NCI-H82 (cell line): Measurements from ENCODE around the gene ANKRD6.

Experiments used
- DNase-seq: peaks from one replicate; lab custom pipeline; 2025; lab: John Stamatoyannopoulos, UW

The ANKRD6 gene

DNA sequence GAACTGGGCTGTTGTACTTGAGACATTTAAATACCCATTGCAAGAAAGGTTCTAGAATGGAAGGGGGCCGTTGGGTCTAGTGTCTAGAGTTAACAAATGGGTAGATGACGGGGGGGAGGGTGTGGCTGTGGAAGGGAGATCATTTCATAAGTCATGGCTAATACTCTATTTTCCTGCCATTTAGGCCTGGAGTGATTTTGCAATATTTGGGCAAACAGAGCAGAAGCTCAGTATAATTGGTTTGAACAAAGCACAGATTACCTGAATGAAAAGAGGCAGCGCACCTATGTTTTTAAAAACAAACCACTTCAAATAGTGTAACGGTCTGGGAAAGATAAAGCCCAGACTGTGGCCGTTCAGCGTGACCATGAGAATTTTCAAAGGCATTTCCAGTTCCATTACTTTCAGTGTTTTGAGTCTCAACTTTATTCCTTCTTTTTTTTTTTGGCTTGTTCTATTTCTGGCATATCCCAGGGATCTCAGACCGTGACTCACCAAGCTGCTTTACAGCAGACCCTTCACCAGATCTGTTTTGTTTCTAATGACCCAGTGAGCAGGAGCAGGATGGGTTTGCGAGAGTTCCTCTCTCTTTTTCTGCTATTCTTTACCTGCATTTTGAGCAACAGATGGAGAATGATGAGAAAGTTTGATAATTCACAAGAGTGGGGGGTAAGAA is 131.9 kb downstream of the ANKRD6 start:
- DNase-seq, result no peak

DNA sequence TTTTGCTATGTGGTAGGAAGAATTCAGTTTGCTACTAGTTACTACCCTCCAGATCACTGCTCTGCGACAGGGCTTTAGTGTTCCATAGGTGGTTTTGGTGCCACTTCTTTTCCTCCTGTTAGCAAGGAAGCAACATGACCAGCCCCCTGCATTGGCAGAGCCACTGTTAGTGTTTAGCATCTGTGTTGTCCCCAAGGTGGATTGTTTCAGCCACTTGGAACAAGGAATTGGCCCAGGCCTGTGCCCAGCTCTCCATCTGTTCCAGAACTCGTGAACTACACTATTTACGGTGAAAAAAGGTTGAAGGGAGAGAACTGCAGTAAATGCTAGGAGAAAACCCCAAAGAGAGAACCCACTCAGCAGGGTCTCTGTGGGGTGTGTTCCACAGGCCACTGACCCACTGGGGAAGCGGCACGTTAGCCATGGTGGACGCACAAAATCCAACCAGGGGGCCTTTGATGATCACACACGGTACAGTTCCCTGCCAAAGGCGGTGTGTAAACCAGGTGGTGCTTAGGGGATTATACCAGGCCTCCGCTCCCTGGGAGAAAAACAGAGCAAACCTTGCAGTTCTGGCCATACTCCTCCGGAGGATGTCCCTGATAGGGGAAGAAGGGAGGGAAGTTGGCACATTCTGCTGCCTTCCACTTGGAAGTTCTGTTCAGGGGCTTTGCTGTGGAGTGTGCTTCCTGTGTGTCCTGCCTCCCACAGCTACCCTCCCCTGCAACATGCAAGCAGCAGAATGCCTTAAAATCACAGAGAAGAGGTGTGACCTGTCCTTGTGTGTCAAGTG is 133.3 kb downstream of the ANKRD6 start:
- peak; percentile 9 for DNase-seq

- no peak for DNase-seq
Observed at GRCh38 chr6:89566930-89567629, 134.1 kb downstream of the ANKRD6 start.

DNA sequence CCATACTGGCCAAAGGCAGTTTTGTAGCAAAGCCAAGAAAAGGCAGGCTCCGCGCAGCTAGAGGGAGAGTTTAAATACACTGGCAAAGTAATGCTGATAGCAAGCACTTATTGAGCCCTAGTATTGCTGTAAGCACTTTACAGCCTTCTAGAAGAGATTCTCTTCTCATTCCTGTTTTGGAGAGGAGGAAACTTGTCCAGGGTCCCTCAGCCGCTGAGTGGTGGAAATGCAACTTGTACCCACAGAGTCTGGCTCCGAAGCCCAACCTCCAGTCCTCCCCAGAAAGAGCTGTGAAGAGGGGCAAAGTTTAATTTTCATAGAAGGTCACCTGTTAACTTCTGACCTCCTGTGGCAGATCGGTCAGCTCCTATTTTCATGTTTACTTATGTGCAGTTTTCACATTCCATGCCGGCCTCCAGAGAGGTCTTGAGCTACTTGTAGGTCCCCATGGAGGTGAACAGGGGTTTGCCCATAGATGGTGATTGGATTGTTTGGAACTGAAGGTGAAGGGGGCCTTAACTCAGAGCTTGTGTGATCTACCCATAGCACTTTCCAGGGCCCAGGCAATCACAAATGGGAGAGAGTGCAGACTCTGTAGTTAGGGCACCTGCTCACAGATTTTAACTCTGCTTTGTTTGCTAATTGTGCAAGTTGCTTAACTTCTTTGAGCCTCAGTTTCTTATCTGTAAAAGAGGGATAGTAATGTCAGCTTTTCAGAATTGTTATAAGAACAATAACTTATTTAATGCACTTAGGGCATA is 134.9 kb downstream of the ANKRD6 start:
- no peak for DNase-seq

DNA sequence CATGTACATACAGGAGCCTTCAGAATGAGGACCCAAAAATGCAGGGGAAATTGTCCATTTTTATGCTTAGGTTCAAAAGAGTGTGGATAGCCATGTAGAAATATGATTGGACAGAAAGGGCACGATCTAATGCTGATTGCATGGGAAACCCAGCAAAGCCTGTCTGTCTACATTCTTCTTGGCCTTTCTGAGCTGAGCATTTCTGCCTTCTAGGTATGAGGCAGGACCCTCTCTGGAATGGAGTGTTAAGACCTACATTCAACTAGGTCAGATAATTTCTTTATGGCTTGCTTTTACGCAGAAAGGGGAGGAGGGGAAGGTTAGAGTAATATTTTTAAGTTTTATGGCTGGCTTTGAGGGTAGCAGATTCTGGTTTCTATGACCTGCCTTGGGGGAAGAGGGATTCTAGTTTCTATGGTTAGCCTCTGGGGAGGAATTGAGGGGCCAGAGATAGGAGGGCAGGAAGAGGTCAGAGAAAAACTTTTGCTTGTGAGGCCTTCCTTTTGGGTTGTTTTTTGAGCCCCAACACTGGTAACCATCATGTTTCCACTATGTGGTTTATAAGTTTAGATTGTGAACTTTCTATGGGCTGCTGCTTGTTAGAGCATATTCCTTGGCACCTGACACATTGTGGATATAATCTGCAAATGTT is 142.1 kb downstream of the ANKRD6 start:
- no peak for DNase-seq

GRCh38 chr6:89575562-89575960 is 142.6 kb downstream of the ANKRD6 start:
- DNase-seq, result no peak

DNA sequence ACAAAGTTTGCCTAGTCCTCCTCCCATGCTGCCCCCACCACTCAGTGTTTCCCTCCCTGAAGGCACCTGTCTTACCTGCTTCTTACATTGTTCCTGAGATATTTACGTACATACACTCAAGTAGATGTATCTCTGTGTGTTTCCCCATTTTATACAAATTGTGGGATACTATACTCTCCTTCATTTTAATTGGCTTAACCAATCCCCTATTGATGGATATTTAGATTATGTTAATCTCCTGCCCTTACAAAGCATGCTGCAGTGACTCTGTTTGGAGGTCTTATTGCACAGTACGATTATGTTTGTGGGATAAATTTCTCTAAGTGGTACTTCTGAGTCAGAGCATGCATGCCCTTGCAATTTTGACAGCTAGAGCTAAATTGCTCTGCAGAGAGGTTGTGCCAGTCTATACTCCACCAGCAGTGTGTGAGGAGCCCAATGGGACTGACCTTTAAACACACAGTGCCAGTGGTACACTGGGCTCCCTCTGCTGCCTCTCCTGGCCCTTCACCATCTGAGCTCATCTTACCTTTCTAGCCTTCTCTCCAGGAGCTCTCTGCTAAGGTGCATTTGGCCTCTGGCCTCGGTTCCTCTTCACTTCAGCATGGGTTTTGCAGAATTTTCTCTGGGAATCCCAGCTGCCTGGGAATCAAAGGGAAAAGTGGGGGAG is 148.2 kb downstream of the ANKRD6 start:
- DNase-seq, result peak; percentile 37

GRCh38 chr6:89581689-89582088 is 148.7 kb downstream of the ANKRD6 start:
- DNase-seq, result no peak

DNA sequence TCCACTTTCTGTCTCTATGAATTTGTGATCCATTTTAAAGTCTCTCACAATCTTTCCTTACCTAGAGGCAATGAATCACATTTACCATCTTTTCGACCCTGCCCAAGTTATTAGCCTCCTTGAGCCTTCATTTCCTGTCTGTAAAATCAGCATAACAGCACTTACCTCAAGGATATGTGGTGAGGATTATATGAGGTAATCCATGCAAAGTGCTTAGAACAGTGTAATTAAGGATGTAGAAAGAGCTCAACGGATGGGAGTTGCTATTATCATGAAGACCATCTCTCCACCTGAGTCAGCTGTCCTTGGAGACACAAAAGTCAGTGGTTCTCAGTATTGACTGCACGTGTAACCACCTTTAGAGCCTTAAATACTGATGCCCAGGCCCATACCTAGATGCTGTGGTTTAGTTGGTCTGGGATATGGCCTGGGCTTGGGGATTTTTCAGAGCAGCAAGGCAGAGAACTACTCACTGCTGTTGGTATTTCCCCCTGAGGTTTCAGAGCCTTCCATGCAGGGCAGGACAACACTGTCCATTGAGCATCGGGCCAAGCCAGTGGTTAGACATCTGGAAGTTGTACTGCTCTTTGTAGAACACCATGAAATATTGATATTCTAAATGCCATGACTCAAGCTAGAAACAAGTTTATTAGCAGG is 149.8 kb downstream of the ANKRD6 start:
- DNase-seq, result peak; percentile 76

DNA sequence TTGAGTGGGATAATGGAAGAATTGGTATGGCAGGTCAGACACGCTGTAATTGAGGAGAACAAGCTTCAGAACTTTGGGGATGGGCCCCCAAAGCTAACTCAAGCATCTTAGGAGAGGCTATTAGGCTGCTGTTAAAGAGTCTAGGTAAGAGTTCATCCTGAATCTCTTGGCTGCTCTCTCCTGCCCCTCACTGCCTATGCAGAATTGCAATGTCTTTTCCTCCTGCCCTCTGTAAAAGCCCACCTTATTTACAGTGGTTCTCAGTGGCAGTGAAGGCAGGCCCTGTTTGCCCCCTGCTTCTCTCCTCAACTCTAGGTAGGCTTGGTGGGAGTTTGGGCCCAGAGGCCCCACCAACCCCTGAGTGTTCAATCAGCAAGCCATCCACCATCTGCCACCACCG is 150.6 kb downstream of the ANKRD6 start:
- peak; percentile 74 for DNase-seq

DNA sequence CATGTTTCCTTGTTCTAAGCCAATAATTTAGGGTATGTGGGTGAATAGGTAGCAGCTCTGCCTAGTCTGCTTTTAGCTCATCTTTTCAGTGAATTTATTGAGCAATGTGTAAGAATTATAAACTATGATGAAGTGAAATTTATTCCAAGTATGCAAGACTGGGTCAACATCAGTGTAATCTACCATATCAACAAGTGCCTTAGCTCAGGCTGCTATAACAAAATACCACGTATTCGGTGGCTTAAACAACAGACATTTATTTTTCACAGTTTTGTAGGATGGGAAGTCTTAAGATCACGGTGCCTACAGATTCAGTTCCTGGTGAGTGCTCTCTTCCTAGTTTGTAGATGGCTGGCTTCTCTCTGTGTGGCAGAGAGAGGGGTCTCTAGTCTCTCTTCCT is 151.6 kb downstream of the ANKRD6 start:
- no peak for DNase-seq

DNA sequence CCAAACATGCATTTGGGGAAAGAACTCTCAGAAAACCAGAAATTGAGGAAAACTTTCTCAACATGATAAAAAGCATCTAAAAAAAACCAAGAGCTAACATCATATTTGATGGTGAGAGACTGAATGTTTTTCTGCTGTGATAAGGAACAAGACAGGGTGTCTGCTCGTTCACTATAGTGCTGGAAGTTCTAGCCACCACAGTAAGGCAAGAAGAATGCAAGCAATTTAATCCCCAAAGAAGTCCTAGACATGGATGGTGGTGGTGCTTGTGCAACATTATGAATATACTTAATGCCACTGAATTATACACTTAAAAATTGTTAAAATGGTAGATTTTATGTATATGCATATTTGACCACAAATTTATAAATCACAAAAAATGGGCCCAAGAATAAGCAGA is 152.2 kb downstream of the ANKRD6 start:
- no peak for DNase-seq

DNA sequence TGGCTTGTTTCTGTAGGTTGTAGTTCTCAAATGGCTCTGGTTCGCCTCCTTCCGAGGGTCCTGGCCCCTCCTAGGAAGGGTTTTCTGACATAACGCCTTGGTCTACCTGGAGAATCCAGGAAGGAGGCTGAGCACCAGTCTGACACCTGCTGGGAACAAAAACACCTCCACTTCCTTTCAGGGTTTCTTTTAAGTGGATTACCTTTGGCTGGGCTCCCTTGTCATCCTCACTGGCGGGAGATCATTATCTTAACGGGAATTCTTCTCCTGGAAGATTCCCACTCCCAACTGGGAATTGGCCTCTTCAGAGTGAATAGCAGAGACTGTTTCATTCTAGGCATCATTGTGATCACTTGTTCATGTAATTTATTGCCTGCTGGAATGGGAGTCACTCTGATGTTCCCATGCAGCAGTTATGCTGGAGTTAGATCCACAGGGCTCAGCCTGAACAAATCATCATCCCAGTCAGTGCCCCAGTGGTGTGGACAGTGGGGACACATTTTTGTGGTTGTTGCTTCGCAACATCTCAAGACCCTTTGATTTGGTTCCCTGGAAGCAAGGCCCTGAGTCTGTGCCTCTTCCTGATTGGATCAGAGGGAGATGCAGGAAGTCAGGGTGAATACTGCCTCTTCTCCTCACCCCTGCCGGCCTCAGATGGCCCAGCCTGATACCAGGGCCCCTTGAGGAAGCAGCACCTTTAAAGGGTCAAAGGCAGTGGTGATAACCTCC is 156.5 kb downstream of the ANKRD6 start:
- peak; percentile 44 for DNase-seq

GRCh38 chr6:89590133-89590532 is 157.2 kb downstream of the ANKRD6 start:
- DNase-seq, result no peak

DNA sequence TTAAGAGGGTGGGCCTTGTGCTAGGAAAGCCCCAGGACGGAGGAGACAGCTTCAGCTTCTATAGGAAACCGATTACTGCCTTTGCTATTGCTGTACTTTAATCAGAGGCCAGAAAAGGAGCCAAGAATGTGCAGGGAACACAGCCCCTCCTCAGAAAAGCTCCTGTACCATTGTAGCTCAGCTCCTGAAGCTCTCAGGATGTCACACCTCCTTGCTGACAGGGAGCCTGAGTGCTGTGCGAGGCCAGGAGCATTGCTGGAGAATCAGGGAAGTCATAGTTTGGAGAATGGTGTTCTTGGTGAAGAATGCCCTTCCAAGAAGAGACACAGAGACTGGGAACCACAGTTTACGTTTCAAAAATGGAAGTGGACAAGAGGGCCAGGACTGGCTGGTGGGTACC is 158.8 kb downstream of the ANKRD6 start:
- no peak for DNase-seq

DNA sequence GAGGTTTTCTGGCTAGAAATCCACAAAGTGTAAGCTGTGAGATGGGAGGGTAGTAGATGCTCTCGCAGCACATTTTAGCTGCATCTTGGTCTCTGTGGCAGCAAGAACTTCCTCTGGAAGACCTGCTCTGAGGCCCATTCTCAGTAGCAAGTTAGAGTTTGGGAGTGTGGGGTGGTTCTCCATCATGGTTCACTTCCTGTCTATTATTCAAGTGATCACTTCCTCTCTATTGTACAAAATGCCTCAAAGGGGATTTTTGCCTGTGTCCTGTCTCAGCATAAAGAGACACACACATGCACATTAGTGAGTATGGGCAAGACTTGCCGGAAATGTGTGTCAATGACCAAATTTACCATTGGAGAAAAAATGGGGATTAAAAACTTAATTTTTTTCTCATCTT is 163.1 kb downstream of the ANKRD6 start:
- DNase-seq, result no peak

GRCh38 chr6:89596484-89596883 is 163.5 kb downstream of the ANKRD6 start:
- peak; percentile 17 for DNase-seq

DNA sequence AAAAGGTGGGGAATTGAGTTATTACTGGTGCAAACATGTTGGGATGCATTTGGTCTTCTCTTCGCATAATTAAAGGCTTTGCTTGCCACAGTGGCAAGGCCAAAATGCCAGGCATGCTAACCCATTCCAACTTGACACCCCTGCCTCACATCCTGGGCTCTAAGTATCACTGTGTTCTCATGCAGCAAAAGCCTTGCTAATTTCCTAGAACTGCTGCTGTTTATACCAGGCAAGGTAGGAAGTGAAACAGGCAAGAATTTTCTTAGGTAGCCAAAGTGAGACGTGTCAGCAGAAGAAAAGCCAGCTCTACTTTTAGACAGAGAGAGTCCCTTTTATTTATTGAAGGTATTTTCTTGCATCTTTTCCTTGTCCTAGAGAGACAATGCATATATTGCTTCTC is 164.4 kb downstream of the ANKRD6 start:
- no peak for DNase-seq

DNA sequence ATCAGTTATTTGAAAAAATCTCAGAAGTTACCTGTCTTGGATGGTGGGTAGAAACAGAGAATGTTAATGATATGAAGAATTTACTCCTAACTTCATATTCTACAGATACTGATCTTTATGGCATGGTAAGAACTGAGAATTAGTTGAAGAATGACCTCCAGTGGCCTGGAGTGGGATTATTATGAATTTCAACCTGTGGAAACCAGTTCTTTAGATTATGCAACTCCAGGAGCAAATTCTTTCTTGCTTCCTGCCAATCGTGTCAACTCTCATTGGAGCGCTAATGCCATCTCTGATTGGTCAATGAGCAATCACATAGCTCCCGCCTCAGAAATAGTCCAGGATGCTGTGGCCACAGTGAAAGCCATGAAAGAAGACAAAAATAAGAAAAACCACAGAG is 165.0 kb downstream of the ANKRD6 start:
- DNase-seq, result peak; percentile 45

GRCh38 chr6:89599727-89600126 is 166.8 kb downstream of the ANKRD6 start:
- DNase-seq, result no peak
